Erythroblast (primary cell): ENCODE results near the gene GLS.

Source experiments
- GATA1 ChIP-seq: IDR thresholded peaks from 2 replicates; pipeline ENCODE4 v1.6.1; 2011; ENCODE audit warnings: low read depth, mild to moderate bottlenecking, control low read depth, low read length, moderate library complexity
- POLR2A ChIP-seq: IDR thresholded peaks from 2 replicates; pipeline ENCODE4 v1.6.1; 2011; ENCODE audit warnings: mild to moderate bottlenecking, low read length

- TF ChIP-seq POLR2A (no peak), GATA1 (no peak)
Observed at GRCh38 chr2:190953257-190953656, 72.6 kb downstream of the GLS start.
